GM21367 (cell line): ENCODE measurements around the gene C10orf90.

Experiments used
- ATAC-seq: cut with Tn5 transposase; IDR thresholded peaks from one replicate; pipeline ENCODE4 v1.9.1; 2021; ENCODE audit not compliant: unreplicated experiment

C10orf90 gene

DNA sequence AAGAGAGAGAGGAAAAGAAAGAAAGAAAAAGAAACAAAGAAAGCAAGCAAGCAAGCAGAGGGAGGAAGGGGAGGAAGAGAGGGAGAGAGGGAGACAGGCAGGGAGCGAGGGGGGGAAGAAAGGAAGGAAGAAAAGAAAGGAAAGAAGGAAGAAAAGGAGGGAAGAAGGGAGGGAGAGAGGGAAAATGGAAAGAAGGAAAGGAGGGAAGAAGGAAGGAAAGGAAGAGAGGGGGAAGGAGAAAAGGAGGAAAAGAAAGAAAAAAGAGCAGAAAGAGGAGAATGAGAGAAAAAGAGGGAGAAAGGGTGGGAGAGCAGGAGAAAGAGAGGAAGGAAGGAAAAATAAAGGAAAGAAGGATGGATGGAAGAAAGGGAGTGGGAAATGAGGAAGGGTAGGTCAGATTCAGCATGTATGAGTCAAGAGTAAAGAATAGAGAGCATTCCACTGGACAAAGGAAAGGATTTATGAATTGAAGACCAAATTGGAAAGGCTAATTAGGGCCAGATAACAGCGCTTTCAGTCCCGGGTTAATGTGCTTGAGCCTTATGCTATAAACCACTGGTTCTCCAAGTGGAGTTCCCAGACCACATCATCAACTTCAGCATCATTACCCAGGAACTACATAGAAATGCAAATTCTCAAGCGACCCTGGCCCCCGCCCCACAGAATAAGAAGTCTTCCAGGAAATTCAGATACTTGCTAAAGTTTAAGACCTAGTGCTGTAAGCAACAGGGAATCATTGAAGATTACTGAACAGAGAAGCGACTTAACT is 85.1 kb downstream of the C10orf90 start:
- ATAC-seq: no peak

GRCh38 chr10:126584836-126585235 is 85.7 kb downstream of the C10orf90 start:
- no peak for ATAC-seq

- ATAC-seq: no peak
These were observed 86.8 kb downstream of the C10orf90 start for GRCh38 chr10:126583552-126584200.

DNA sequence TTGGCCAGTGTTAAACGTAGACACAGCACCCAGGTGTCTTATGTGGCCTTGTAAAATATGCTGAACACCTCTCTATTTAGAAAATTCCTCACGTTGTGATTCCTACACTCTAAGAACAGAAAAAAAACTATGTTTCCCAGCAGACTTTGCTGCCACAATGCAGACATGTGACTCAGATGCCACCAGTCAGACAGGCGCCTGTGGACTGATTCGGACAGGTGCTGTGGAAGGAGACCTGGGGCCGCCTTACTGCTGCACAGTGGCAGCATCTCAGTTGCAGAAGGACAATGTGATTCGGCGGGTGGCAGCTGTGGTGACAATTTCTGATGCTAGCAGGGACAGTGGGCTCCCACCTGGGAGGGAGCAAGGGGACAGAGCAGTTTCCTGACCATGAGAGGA is 88.8 kb downstream of the C10orf90 start:
- no peak for ATAC-seq

GRCh38 chr10:126580873-126581647 is 89.4 kb downstream of the C10orf90 start:
- ATAC-seq: no peak

- ATAC-seq: no peak
These were observed 94.2 kb downstream of the C10orf90 start for GRCh38 chr10:126576336-126576735.

GRCh38 chr10:126570621-126571602 is 99.6 kb downstream of the C10orf90 start:
- ATAC-seq: no peak

DNA sequence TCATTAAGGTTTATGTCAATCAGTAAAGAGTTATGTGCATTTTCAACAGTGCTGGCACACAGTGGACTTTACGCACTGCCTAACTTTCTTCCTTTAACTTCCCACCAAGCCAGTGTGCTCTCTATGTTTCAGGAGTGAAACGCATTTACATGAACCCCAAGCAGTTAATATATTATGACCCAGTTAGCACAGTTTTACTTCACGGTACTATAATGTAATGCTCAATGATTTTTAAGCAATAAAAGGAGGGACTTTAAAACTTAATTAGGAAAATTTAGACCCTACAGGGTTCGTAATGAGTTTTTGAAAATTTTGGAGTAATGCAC is 100.3 kb downstream of the C10orf90 start:
- no peak for ATAC-seq

GRCh38 chr10:126569513-126570244 is 100.8 kb downstream of the C10orf90 start:
- no peak for ATAC-seq

DNA sequence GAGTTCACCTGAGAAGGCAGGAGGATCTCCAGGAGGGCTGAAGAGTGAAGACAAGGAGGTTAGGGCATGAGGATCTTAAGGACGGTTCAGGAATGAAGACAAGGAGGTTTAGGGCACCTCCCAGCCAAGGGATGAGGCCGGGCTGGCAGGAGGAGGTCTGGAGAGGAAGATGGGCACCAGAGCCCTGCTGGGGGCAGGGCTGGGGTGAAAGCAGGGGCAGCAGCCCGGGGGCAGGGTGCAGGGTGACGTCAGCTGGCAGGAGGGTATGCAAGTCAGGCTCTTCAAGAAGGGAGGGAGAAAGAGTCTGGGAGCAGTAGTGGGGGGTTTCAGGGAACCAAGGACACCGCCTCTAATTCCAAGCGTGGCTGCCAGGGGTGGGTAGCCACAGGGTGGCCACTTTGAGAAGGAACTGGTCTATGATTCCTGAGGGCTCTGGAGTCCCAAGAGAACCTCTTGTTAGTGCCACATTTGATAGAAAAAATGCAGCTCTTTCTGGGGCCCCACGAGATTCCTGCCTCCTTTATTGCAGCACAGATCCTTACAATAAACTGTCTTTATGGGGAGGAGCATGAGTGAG is 101.6 kb downstream of the C10orf90 start:
- ATAC-seq: no peak

GRCh38 chr10:126565871-126566270 is 104.6 kb downstream of the C10orf90 start:
- no peak for ATAC-seq

- no peak for ATAC-seq
These were observed 105.1 kb downstream of the C10orf90 start for GRCh38 chr10:126565441-126565840.

DNA sequence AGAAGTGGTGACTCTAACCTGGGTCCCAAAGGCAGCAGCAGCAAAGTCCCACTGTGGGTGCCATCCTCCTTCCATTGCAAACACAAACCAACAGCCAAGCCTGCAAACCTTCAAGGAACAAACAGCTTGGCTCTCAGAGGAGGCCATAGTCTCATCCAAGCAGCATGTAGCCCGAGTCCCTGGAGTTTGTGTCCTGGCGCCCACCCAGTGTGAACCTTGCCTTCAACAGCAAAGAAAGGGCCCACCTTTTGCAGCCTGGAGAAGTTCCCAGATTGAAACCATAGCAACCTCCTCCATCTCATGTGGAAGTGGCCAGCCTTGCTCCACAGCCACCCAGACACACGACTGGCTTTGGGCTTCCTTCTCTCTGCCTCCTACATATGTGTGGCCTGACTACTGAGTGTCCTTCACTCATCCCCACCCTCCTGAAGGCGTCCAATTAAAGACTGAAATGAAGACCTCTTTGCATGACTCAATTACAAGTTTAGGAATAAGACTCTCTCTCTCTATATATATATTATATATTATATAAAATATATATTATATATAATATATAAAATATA is 106.1 kb downstream of the C10orf90 start:
- ATAC-seq: no peak

DNA sequence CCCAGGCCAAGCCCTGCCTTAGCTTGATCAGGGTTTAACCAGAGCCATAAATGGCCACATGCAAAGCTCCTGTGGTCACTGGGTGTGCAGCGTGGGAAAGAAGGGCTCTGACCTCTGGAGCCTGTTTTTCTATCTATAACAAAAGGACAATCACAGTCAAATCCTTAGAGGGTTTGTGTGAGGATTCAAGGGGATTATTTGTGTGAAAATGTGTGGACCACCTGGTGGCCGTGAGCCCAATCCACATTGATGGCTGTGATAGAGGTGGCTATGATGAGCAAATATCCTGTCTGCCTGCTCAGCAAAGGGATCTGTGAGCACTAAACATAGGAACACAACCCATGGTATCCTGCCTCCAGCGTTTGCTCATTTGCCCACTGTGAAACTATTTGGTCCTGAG is 107.1 kb downstream of the C10orf90 start:
- no peak for ATAC-seq

DNA sequence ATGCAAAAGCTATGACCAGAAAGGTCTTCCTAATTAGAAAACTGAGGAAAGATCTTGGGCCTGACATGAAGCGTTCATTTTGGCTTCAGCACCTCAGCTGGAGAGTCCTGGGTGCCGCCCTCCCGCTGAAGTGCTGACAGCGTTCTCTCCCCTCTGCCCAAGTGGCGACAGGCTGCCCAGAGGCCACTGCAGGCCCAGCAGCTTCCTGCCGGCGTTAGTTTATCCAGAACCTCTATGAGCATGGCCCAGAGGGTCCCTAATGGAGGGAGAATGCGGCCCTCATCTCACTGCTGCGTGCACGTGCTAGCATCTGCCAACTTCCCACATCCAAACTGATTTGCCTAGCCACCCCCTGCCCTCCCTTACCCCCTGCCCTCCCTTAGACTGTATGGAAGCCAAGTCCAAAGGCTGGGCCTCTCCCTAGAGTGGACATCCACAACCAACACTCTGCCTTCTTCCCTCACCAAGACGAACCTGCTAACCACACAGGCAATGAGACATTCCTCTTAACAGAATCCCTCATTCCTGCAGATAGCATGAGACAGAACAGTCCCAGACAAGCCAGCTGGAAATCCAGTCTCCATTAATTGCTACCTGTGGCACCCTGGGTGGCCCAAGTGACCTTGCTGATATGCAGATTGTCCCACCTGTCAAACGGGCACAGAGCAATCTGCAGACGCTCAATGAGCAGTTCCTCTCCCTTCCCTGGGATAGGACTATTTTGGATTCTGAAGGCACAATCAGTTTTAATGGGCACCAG is 108.4 kb downstream of the C10orf90 start:
- no peak for ATAC-seq

GRCh38 chr10:126561294-126561920 is 109.1 kb downstream of the C10orf90 start:
- no peak for ATAC-seq

DNA sequence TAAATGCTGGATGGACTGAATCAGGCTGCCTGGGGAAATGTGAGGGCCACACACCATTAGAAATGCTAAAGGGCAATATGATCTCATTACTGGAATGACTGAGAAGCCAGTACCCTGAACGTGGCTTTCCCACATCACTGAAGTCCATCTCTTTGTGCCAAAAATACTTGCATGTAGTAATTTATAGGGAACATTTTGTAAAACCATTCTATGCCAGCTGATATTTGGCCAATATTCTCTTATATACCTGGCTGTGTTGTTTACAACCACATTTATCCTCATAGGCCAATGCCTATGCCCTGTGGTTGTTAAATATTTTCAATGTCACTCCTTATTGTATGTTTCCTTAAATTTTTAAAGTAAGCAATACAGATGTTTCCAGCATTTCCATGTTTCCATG is 111.6 kb downstream of the C10orf90 start:
- ATAC-seq: no peak

DNA sequence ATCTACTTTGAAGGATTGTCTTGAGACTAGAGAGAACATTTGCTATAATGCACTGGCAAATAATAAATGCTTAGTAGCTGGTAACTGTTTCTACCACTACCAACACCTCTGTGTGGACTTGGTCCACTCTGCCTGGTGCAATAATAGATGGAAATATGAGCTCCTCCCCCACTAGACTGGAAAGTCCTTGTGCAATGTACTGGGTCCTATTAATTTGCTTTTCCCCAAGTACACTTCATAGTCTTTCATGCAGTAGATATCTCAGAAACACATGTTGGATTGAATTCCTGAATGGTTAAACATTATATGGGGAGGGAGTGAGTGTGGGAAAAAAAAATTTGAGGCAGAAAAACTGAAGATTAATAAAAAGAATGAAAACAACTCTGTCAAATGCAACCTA is 119.3 kb downstream of the C10orf90 start:
- no peak for ATAC-seq
